MCF 10A (cell line): Measurements from ENCODE around the gene C4A. TPM values are rescaled to one million over a fixed set of nuclear protein-coding genes. Genes with fewer than 3 reads are reported as not detected.

ENCODE experiments used
- BruUV-seq: library from RNA; stranded (reverse); fragments of 400-500 nt; replicated peaks from 2 replicates; lab custom pipeline; 2021; lab: Mats Ljungman, UMichigan
- CTCF ChIA-PET: fragments of 300-600 bp; sonication (Branson Sonifier 250); formaldehyde crosslinking; extraction: SDS; loops from one replicate; lab custom pipeline; 2021; ENCODE audit warnings: antibody characterized with exemption, inconsistent platforms; lab: Yijun Ruan, JAX
- POLR2A ChIA-PET: fragments of 300-600, 350-650 bp; sonication (Branson Sonifier 250); formaldehyde crosslinking; extraction: SDS; loops from one replicate; lab custom pipeline; 2020; ENCODE audit warnings: antibody characterized with exemption, inconsistent platforms; lab: Yijun Ruan, JAX
- DNase-seq: peaks from one replicate; pipeline ENCODE4 v3.0.0-alpha.2; 2018; ENCODE audit not compliant: unreplicated experiment
- H3K27ac Mint-ChIP-seq: one replicate; pipeline ENCODE4 v1.8.0; 2022; ENCODE audit warnings: mild to moderate bottlenecking, low read depth, mixed read lengths; ENCODE audit not compliant: unreplicated experiment
- H3K27me3 Mint-ChIP-seq: one replicate; pipeline ENCODE4 v1.8.0; 2022; ENCODE audit warnings: mixed read lengths; ENCODE audit not compliant: insufficient read depth, unreplicated experiment
- H3K36me3 Mint-ChIP-seq: one replicate; pipeline ENCODE4 v1.8.0; 2022; ENCODE audit warnings: mild to moderate bottlenecking, moderate library complexity, mixed read lengths; ENCODE audit not compliant: insufficient read depth, unreplicated experiment
- H3K4me1 Mint-ChIP-seq: one replicate; pipeline ENCODE4 v1.8.0; 2022; ENCODE audit warnings: mixed read lengths; ENCODE audit not compliant: insufficient read depth, unreplicated experiment
- H3K4me3 Mint-ChIP-seq: one replicate; pipeline ENCODE4 v1.8.0; 2022; ENCODE audit warnings: mild to moderate bottlenecking, moderate library complexity, mixed read lengths; ENCODE audit not compliant: unreplicated experiment
- H3K9me3 Mint-ChIP-seq: one replicate; pipeline ENCODE4 v1.8.0; 2022; ENCODE audit warnings: mixed read lengths; ENCODE audit not compliant: unreplicated experiment
- CTCF ChIP-seq: fragments of 200-600 bp; IDR thresholded peaks from one replicate; pipeline ENCODE4 v1.8.0; 2022; ENCODE audit warnings: antibody characterized with exemption, mild to moderate bottlenecking; ENCODE audit not compliant: unreplicated experiment
- intact Hi-C: fragments of 100-400 bp; cut with micrococcal nuclease; formaldehyde crosslinking; loops from 2 replicates; pipeline ENCODE4 v1.14.1; 2022
- total RNA-seq: library from RNA; stranded (reverse); gene quantifications from 2 replicates; pipeline ENCODE4 v1.2.3, GENCODE V29; 2022

Gene C4A
- total RNA-seq, 1 experiment from 2014 or later: 7.7 TPM

GRCh38 chr6:31940256-31940664 lies 41.6 kb upstream of the C4A start:
- Mint-ChIP-seq H3K27ac (no peak overlapping the region), H3K4me3 (no peak overlapping the region), H3K36me3 (peaks cover 7% of the 10 kb centered on the region), H3K27me3 (no peaks in the 10 kb centered on the region), H3K4me1 (peaks cover 25% of the 10 kb centered on the region), H3K9me3 (no peaks in the 10 kb centered on the region)
- intact Hi-C loops: no loop called here
- BruUV-seq: no TSS peak
- DNase-seq: no peak
- ChIA-PET CTCF (interaction anchor here (0.8 to 2.1 kb wide), 2 partner anchors 11 to 13 kb away, joined by 6 to 7 read pairs; no protein-coding TSS in a partner anchor), POLR2A (interaction anchor here (0.9 to 2.5 kb wide), 4 partner anchors 12 to 250 kb away, joined by 3 to 7 read pairs (median 4); partner anchors contain the start of genes DXO and PBX2)
- no peak for TF ChIP-seq CTCF

- H3K36me3 Mint-ChIP-seq: peaks cover 24% of the 10 kb centered on the region
- H3K4me1 Mint-ChIP-seq: peaks cover 56% of the 10 kb centered on the region
- intact Hi-C loops: no loop called here
- POLR2A ChIA-PET: interaction anchor here (3.0 kb wide), 1 partner anchor 46 kb away, joined by 24 read pairs; the partner anchor contains the start of gene EHMT2
- no TSS peak for BruUV-seq
- no peaks in the 10 kb centered on the region for H3K27me3 Mint-ChIP-seq
- CTCF ChIA-PET: interaction anchor here (0.6 to 1.2 kb wide), 3 partner anchors 8 to 446 kb away, joined by 3 to 4 read pairs (median 3); no protein-coding TSS in a partner anchor
- H3K4me3 Mint-ChIP-seq: no peak overlapping the region
- H3K27ac Mint-ChIP-seq: no peak overlapping the region
- TF ChIP-seq CTCF: no peak
- H3K9me3 Mint-ChIP-seq: no peaks in the 10 kb centered on the region
- no peak for DNase-seq
These were observed 38.1 kb upstream of the C4A start for GRCh38 chr6:31943742-31944141.

GRCh38 chr6:31945154-31945506 lies 36.7 kb upstream of the C4A start:
- Mint-ChIP-seq H3K9me3 (no peaks in the 10 kb centered on the region), H3K36me3 (peaks cover 34% of the 10 kb centered on the region), H3K4me3 (peak overlapping the region; percentile 64), H3K27me3 (no peaks in the 10 kb centered on the region), H3K4me1 (peaks cover 64% of the 10 kb centered on the region), H3K27ac (peak overlapping the region; percentile 90)
- no TSS peak for BruUV-seq
- no peak for TF ChIP-seq CTCF
- no peak for DNase-seq
- intact Hi-C loops: no loop called here
- ChIA-PET POLR2A (interaction anchor here (0.7 to 3.0 kb wide), 18 partner anchors 12 to 1005 kb away, joined by 3 to 24 read pairs (median 5); partner anchors contain the start of genes DXO, EHMT2, FKBPL and NELFE), CTCF (interaction anchor here (0.6 to 0.9 kb wide), 4 partner anchors 24 to 332 kb away, joined by 3 to 4 read pairs (median 3); no protein-coding TSS in a partner anchor)

GRCh38 chr6:31945507-31946369 lies 36.1 kb upstream of the C4A start, which contains the start of gene CFB:
CFB (plus strand) TSS chr6:31946095; CDS start chr6:31946222, 127 bp downstream.
- intact Hi-C loops: no loop called here
- no TSS peak for BruUV-seq
- Mint-ChIP-seq H3K4me1 (peaks cover 59% of the 10 kb centered on the region), H3K27ac (peak within 1 kb of the TSS; percentile 90), H3K27me3 (no peaks in the 10 kb centered on the region), H3K9me3 (no peaks in the 10 kb centered on the region), H3K36me3 (peaks cover 40% of the 10 kb centered on the region), H3K4me3 (peak within 1 kb of the TSS; percentile 64)
- POLR2A ChIA-PET: interaction anchor here (0.6 to 3.0 kb wide), 19 partner anchors 12 to 1309 kb away, joined by 3 to 24 read pairs (median 5); partner anchors contain the start of genes DXO, EHMT2, FKBPL and NELFE
- no peak for TF ChIP-seq CTCF
- CTCF ChIA-PET: interaction anchor here (0.6 to 0.9 kb wide), 3 partner anchors 25 to 333 kb away, joined by 3 to 4 read pairs (median 3); no protein-coding TSS in a partner anchor
- DNase-seq: peak; percentile 94
